Nucleus accumbens (tissue), 56 donors: ENCODE measurements around the gene SIDT2.

Experiments used
- DNase-seq, 56 donors: peaks; one replicate each; lab custom pipeline; 2025; lab: John Stamatoyannopoulos, UW

Gene SIDT2

DNA sequence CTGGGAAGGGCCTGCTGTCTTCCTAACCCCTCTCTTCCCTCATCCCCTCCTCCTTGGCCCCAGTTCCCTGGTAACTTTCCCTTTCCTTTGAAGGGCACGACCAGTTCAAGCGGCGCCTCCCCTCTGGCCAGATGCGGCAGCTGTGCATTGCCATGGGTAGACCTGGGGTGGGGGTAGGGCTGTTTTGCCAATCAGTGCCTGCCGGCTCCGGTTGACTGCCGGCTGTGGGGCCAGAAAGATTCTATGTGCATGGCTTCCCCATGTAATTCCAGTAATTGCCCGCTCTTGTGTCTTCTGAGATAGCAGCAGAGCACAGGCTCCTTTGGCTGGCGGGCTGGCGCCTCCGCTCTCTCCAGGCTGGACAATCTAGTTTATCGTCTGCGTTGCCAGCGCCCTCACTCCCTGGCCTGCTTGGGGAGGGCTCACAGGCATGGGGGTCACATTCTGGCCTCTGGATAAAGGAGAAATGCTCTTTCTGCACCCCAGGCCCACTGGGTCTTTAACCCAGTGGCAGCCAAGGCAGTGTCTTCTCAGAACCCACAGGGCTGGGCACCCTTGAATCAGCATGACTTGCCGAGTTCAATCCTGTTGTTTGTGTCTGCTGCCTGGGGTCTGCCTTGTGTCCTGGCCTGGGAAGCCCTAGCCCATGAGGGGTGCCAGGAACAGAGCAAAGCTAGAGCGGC, 9.4 kb downstream of the SIDT2 start:
- no peak for DNase-seq

DNA sequence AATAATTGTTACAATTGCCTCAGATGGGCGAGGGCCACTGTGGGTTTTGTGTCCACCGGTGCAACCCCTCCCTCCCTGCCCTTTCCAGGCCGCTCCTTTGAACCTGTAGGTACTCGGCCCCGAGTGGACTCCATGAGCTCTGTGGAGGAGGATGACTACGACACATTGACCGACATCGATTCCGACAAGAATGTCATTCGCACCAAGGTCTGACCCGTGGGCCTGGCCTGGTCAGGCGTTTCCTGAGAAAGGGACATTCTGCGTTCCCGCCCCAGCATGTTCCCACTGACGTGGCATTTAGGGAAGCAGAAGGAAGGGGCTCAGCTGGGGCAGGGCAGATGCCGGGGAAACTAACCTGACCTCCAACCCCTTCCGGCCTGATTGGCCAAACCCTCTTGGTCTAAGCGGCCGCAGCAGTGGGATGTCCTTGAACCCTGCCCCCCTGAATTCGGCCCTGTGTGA, 10.1 kb downstream of the SIDT2 start:
- no peak for DNase-seq

DNA sequence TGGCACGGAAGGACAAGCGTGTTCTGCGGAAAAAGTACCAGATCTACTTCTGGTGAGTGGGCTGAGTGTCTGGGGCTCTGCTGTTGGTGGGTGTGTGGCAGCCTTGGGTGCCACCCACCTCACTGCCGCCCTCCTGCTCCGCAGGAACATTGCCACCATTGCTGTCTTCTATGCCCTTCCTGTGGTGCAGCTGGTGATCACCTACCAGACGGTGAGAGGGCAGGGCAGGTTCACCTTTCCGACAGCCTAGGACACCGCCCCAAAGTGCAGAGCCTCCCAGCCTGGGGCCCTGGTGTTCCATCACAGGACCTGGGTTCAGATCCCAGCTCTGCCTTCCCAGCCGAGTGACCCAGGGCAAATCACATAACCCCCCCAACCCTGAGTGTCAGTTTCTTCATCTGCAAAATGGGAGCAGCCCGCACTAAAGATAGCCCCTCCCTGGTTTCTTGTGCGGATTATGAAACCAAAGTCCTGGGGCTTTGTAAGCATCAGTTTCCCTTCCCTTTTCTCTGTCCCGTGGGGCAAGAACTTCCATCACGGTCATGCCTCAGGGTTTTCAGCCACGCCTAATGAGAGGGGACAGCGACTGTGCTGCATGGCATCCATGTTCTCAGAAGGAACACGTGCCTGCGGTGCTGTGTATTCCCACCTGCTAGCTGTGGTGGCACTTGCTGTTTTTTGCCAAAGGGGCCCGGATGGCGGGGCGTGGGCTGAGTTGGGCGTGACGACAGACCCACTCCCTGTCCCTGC, 10.8 kb downstream of the SIDT2 start:
- no peak for DNase-seq

DNA sequence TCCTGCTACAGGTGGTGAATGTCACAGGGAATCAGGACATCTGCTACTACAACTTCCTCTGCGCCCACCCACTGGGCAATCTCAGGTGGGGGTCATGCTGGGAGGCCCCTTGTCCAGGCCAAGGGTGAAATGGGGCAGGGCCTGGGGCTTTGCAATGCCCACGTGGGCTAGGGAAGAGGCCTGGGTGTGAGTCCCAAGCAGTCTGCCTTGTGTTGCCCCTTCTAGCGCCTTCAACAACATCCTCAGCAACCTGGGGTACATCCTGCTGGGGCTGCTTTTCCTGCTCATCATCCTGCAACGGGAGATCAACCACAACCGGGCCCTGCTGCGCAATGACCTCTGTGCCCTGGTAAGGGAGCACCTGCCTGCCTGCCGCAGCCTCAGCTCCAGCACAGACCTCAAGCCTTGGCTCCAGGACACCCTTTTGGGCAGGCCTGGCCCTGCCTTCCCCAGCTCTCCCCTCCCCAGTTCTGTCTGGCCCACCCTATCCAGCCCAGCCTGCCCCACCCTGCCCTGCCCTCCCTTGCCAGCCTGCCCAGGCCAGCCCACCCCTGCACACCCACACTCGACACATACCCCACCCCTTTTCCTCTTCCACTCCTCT, 11.5 kb downstream of the SIDT2 start:
- DNase-seq: no peak

DNA sequence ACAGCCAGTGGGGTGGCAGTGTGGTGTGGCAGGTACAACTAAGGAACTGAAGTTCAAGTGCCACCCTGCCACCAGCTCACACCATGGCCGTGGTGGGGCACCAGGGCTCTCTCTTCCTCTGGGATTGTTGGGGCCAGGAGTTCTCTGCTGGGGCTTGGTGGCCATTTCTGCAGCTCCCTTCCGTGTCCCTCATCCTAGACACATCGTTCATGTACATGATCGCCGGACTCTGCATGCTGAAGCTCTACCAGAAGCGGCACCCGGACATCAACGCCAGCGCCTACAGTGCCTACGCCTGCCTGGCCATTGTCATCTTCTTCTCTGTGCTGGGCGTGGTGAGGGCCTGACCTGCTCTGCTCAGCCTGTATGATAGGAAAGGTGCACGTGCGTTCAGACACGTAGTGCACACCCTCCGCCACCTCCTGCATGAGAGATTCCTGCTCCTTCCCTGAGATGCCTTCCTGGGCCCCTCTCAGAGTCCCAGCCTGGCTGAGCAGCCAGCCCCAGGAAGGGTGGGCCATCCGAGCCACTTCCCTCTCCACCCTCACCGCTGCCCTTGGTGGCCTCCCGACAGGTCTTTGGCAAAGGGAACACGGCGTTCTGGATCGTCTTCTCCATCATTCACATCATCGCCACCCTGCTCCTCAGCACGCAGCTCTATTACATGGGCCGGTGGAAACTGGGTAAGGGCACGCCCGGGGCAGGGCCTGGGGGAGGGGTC, 13.3 kb downstream of the SIDT2 start:
- no peak for DNase-seq

GRCh38 chr11:117192401-117192875, 13.9 kb downstream of the SIDT2 start:
- DNase-seq: no peak

DNA sequence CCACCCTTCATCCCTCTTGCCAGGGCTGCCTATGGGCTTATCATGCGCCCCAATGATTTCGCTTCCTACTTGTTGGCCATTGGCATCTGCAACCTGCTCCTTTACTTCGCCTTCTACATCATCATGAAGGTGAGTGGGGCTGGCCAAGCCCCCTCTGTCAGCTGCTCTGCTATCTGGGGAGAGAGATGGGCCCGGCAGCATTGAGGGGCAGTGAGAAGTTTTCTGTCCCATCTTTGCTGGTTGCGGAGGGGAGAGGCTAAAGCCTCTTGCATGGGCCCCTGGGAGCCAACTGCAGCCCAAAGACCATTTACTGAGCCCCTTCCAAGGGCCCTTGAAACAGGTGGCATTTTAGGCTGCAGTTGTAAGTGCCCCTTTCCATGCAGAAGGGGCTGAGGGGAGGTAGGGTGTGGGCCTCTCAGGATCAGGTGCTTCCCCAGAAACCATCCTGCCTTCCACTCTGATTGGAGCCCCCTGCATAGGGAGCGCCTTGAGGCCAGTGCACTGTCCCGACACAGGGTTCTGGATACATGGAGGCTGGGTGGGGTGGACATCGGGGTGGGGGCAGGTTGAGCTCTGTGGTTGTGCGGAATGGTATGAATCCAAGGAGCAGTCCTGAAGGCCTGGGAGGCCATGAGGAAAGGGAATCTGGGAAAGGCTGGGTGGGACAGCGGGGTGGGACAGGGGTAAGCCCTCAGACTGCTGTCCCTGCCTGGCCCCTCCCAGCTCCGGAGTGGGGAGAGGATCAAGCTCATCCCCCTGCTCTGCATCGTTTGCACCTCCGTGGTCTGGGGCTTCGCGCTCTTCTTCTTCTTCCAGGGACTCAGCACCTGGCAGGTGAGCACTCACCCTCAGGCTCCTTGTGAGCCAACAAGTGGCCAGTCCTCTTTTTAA, 14.8 kb downstream of the SIDT2 start:
- DNase-seq: no peak

- no peak for DNase-seq
Measured at GRCh38 chr11:117194267-117194666, 15.7 kb downstream of the SIDT2 start.

GRCh38 chr11:117195258-117195657, 16.7 kb downstream of the SIDT2 start:
- no peak for DNase-seq

GRCh38 chr11:117195761-117196160, 17.2 kb downstream of the SIDT2 start:
- no peak for DNase-seq

DNA sequence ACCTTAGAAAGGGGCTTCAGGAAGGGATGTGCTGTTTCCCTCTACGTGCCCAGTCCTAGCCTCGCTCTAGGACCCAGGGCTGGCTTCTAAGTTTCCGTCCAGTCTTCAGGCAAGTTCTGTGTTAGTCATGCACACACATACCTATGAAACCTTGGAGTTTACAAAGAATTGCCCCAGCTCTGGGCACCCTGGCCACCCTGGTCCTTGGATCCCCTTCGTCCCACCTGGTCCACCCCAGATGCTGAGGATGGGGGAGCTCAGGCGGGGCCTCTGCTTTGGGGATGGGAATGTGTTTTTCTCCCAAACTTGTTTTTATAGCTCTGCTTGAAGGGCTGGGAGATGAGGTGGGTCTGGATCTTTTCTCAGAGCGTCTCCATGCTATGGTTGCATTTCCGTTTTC, 18.5 kb downstream of the SIDT2 start:
- no peak for DNase-seq

GRCh38 chr11:117197516-117198456, 19.2 kb downstream of the SIDT2 start:
- DNase-seq: no peak

DNA sequence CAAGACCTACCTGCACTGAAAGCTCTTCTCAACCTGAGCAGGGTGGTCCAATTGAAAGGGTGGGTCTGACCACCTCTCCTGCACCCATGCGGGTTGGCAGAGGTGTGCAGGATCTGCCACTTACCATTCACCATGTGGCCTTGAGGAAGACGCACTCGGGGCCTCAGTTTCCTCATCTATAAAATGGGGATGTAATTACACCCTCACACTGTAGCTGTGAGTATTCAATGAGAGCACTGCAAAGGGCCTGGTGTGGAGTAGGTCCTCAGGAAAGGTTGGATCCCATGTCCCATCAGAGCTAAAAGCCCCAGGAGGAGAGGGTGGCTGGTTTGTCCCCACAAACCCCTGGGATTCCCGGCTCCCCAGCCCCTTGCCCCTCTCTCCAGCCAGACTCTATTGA, 20.1 kb downstream of the SIDT2 start:
- no peak for DNase-seq

- DNase-seq: peak in 19 of 56 donors; percentile 5 to 60 (median 31)
Measured at GRCh38 chr11:117199053-117199915, 20.7 kb downstream of the SIDT2 start, which contains the start of gene TAGLN. TAGLN (plus strand) TSS chr11:117199370; CDS start chr11:117203014, 3,644 bp downstream.

GRCh38 chr11:117199916-117200812, 21.6 kb downstream of the SIDT2 start:
- DNase-seq: no peak

- DNase-seq: no peak
Measured at GRCh38 chr11:117200813-117201657, 22.5 kb downstream of the SIDT2 start.
